K562 (cell line): ENCODE measurements around the gene CNOT1. TPM values are rescaled to one million over a fixed set of nuclear protein-coding genes. Genes with fewer than 3 reads are reported as not detected.

Experiments
- CHD1 ChIP-seq: fragments of 200-600 bp; sonication (generic); IDR thresholded peaks from one replicate; pipeline ENCODE4 v1.6.1; 2012; ENCODE audit warnings: mild to moderate bottlenecking, moderate library complexity, low read length, inconsistent platforms
- DNMT1 ChIP-seq: fragments of 450-650 bp; IDR thresholded peaks from 2 replicates; pipeline ENCODE4 v1.6.1; 2016; ENCODE audit warnings: antibody characterized with exemption, mild to moderate bottlenecking
- ELF4 ChIP-seq: fragments of 450-650 bp; formaldehyde crosslinking; IDR thresholded peaks from 2 replicates; pipeline ENCODE4 v1.4.0; 2022; ENCODE audit warnings: missing genetic modification characterization
- FOXP1 ChIP-seq: sonication (generic); formaldehyde crosslinking; IDR thresholded peaks from 2 replicates; pipeline ENCODE4 v1.8.0; 2022; ENCODE audit warnings: mild to moderate bottlenecking, missing genetic modification reagents
- HNRNPUL1 ChIP-seq: fragments of 200-400 bp; formaldehyde crosslinking; IDR thresholded peaks from 2 replicates; pipeline ENCODE4 v1.6.1; 2017; ENCODE audit warnings: low read length
- HSF4 ChIP-seq: fragments of 250-450 bp; sonication (Bioruptor Pico); IDR thresholded peaks from 2 replicates; pipeline ENCODE4 v2.1.2; 2022; ENCODE audit warnings: mild to moderate bottlenecking, moderate library complexity, borderline replicate concordance
- LCOR ChIP-seq: sonication (generic); formaldehyde crosslinking; IDR thresholded peaks from 2 replicates; pipeline ENCODE4 v1.8.0; 2022; ENCODE audit warnings: mild to moderate bottlenecking, missing genetic modification reagents
- NCOA4 ChIP-seq: fragments of 450-650 bp; IDR thresholded peaks from 2 replicates; pipeline ENCODE4 v1.6.1; 2018; ENCODE audit warnings: mild to moderate bottlenecking; ENCODE audit not compliant: partially characterized antibody
- NELFE ChIP-seq: IDR thresholded peaks from 2 replicates; pipeline ENCODE4 v1.6.1; 2011; ENCODE audit warnings: mild to moderate bottlenecking; ENCODE audit not compliant: insufficient read depth, insufficient read length
- PRPF4 ChIP-seq: fragments of 200-400 bp; formaldehyde crosslinking; IDR thresholded peaks from one replicate; pipeline ENCODE4 v1.6.1; 2017; ENCODE audit warnings: low read length, low read depth, mild to moderate bottlenecking; ENCODE audit not compliant: insufficient read depth, poor library complexity, severe bottlenecking
- RBM14 ChIP-seq: fragments of 200-400 bp; formaldehyde crosslinking; IDR thresholded peaks from 2 replicates; pipeline ENCODE4 v1.6.1; 2018; ENCODE audit warnings: low read depth, mild to moderate bottlenecking, low read length, moderate library complexity, borderline replicate concordance; ENCODE audit not compliant: insufficient read depth
- RBM22 ChIP-seq: fragments of 200-400 bp; formaldehyde crosslinking; IDR thresholded peaks from 2 replicates; pipeline ENCODE4 v1.6.1; 2018; ENCODE audit warnings: low read length, low read depth; ENCODE audit not compliant: poor library complexity, severe bottlenecking
- ZFP30 ChIP-seq: fragments of 250-450 bp; sonication (Bioruptor Pico); IDR thresholded peaks from 2 replicates; pipeline ENCODE4 v1.8.0; 2022; ENCODE audit warnings: moderate library complexity, mild to moderate bottlenecking, inconsistent platforms, borderline replicate concordance
- ZNF280A ChIP-seq: fragments of 450-650 bp; IDR thresholded peaks from 2 replicates; pipeline ENCODE4 v1.6.1; 2018; ENCODE audit warnings: mild to moderate bottlenecking, low read depth; ENCODE audit not compliant: partially characterized antibody
- ZNF324 ChIP-seq: fragments of 250-450 bp; sonication (Bioruptor Pico); IDR thresholded peaks from 2 replicates; pipeline ENCODE4 v1.4.0; 2020; ENCODE audit warnings: mild to moderate bottlenecking
- ZNF354B ChIP-seq: fragments of 250-450 bp; sonication (Bioruptor Pico); IDR thresholded peaks from 2 replicates; pipeline ENCODE4 v1.4.0; 2020
- ZNF408 ChIP-seq: fragments of 250-450 bp; sonication (Bioruptor Pico); IDR thresholded peaks from 2 replicates; pipeline ENCODE4 v1.4.0; 2020; ENCODE audit warnings: low read depth, mild to moderate bottlenecking, moderate library complexity
- ZNF695 ChIP-seq: fragments of 450-650 bp; formaldehyde crosslinking; IDR thresholded peaks from 2 replicates; pipeline ENCODE4 v1.4.0; 2020; ENCODE audit warnings: mild to moderate bottlenecking, moderate library complexity
- polyA plus RNA-seq, 8 experiments: library from polyadenylated mRNA; depleted of rRNA in 4 of 8; stranded (reverse) in 5 of 8; unstranded in 3 of 8; fragments of >200 nt; fragmentation: Nextera tagmentation in 2 of 8; fragmentation: Illumina TruSeq in 1 of 8; extraction: Ambion mirVana in 2 of 8; extraction: Trizol in 1 of 8; gene quantifications; 2 replicates each; pipeline versions ENCODE4 v1.2.1 to v1.2.3, GENCODE V29; 2011 to 2014; ENCODE audit warnings: inconsistent platforms in 1 of 8, missing spikeins in 1 of 8
- total RNA-seq, 7 experiments: library from RNA; depleted of rRNA in 6 of 7; stranded (reverse); fragments of >200 nt in 6 of 7; fragmentation: Illumina TruSeq in 2 of 7; extraction: Trizol in 2 of 7; gene quantifications; 2 replicates each; pipeline versions ENCODE4 v1.2.1 to v1.2.3, GENCODE V29; 2011 to 2021; ENCODE audit warnings: low replicate concordance in 1 of 7
- TF ChIP-seq, protein P1 (sequence below): sonication (generic); formaldehyde crosslinking; IDR thresholded peaks from 2 replicates; pipeline ENCODE4 v1.4.0; 2020; ENCODE audit warnings: mild to moderate bottlenecking, missing genetic modification reagents
- TF ChIP-seq, protein P2 (sequence below), 2 experiments: fragments of 450-650 bp; conservative IDR thresholded peaks; 2 replicates each; pipeline ENCODE4 v1.6.1; 2017; ENCODE audit warnings: mild to moderate bottlenecking in 2 of 2, moderate library complexity in 2 of 2
- TF ChIP-seq, protein P3 (sequence below): fragments of 450-650 bp; formaldehyde crosslinking; IDR thresholded peaks from 2 replicates; pipeline ENCODE4 v1.4.0; 2020; ENCODE audit warnings: mild to moderate bottlenecking, mixed read lengths

The CNOT1 gene
- total and polyA plus RNA-seq, 9 of the 15 experiments (the other 6 are each of a cell fraction or from before 2014, with no cell fraction given), result 110 to 270 (median 220) TPM

DNA sequence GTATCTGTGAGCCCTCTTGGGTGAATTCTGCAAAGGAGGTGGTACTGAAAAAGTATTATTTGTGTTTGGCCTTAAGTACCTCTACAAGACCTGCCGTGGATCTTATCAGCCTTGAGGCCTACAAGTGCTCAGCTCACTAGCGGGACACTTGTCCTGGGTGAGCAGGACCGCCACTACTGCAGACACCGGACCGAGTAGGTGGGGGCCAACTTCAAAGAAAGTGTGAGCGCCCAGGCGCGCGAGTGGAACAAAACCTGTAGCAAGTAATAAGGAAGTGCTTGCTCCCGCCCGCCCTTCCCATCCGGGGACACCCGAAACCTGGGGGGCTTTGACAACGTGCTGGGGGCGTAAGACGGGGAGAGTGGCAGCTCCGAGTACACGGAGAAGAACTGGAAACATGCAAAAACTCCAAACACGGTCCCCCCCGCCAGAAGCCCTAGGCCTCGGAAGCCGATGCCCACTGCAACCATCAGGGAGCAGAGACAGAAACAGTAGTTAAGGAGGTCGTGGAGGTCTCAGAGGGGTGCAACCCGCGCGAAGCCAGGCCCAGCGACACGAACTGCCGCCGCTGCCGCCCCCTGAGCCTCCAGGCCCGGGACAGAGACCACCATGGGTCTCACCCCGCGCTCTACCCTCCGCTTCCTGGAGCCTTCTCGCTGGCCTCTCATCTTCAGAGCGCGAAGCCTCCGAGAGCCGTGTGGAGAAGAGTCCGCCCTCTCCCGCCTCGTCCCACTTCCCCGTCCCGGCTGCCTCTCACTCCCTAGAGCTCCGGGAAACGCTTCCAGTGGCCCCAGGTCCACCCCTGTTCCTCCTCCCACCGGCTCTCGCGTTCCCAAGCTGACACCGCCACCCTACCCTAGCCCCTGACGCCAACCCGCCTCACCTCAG is 537 bp downstream of the CNOT1 start (continued):
- no peak for TF ChIP-seq HSF4 (CRISPR knock-in tag)
- no peak for TF ChIP-seq ZNF324
- TF ChIP-seq ZNF280A, result no peak
- TF ChIP-seq, protein P1, sequence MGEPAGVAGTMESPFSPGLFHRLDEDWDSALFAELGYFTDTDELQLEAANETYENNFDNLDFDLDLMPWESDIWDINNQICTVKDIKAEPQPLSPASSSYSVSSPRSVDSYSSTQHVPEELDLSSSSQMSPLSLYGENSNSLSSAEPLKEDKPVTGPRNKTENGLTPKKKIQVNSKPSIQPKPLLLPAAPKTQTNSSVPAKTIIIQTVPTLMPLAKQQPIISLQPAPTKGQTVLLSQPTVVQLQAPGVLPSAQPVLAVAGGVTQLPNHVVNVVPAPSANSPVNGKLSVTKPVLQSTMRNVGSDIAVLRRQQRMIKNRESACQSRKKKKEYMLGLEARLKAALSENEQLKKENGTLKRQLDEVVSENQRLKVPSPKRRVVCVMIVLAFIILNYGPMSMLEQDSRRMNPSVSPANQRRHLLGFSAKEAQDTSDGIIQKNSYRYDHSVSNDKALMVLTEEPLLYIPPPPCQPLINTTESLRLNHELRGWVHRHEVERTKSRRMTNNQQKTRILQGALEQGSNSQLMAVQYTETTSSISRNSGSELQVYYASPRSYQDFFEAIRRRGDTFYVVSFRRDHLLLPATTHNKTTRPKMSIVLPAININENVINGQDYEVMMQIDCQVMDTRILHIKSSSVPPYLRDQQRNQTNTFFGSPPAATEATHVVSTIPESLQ (CRISPR knock-in tag), result no peak; the same call in 1 of the 2 replicates
- TF ChIP-seq, protein P2, sequence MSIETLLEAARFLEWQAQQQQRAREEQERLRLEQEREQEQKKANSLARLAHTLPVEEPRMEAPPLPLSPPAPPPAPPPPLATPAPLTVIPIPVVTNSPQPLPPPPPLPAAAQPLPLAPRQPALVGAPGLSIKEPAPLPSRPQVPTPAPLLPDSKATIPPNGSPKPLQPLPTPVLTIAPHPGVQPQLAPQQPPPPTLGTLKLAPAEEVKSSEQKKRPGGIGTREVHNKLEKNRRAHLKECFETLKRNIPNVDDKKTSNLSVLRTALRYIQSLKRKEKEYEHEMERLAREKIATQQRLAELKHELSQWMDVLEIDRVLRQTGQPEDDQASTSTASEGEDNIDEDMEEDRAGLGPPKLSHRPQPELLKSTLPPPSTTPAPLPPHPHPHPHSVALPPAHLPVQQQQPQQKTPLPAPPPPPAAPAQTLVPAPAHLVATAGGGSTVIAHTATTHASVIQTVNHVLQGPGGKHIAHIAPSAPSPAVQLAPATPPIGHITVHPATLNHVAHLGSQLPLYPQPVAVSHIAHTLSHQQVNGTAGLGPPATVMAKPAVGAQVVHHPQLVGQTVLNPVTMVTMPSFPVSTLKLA (conservative IDR thresholded peaks at IDR 0.05), result peak; percentile 24 to 31; a peak in 2 of 4 replicates
- TF ChIP-seq CHD1, result peak; percentile 99
- no peak for TF ChIP-seq NELFE
- TF ChIP-seq, protein P3, sequence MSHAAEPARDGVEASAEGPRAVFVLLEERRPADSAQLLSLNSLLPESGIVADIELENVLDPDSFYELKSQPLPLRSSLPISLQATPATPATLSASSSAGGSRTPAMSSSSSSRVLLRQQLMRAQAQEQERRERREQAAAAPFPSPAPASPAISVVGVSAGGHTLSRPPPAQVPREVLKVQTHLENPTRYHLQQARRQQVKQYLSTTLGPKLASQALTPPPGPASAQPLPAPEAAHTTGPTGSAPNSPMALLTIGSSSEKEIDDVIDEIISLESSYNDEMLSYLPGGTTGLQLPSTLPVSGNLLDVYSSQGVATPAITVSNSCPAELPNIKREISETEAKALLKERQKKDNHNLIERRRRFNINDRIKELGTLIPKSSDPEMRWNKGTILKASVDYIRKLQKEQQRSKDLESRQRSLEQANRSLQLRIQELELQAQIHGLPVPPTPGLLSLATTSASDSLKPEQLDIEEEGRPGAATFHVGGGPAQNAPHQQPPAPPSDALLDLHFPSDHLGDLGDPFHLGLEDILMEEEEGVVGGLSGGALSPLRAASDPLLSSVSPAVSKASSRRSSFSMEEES (CRISPR knock-in tag), result no peak
- no peak; the same call in 1 of the 2 replicates for TF ChIP-seq RBM14
- no peak for TF ChIP-seq DNMT1
- TF ChIP-seq FOXP1 (CRISPR knock-in tag), result peak; percentile 58; the same call in 1 of the 2 replicates
- no peak; the same call in 1 of the 2 replicates for TF ChIP-seq LCOR (CRISPR knock-in tag)
- no peak for TF ChIP-seq NCOA4
- TF ChIP-seq ZNF354B (CRISPR knock-in tag), result no peak
- peak; percentile 83 for TF ChIP-seq RBM22
- TF ChIP-seq HNRNPUL1, result no peak
- TF ChIP-seq ZNF408 (CRISPR knock-in tag), result no peak
- peak; percentile 17 for TF ChIP-seq PRPF4
- no peak for TF ChIP-seq ZNF695 (CRISPR knock-in tag)
- no peak for TF ChIP-seq ZFP30 (CRISPR knock-in tag)
- no peak for TF ChIP-seq ELF4 (CRISPR knock-in tag)
